Sigmoid colon (tissue), 4 donors: ENCODE measurements around the gene RFXAP.

Experiments used
- CTCF ChIP-seq, 4 experiments: fragments of 450-650 bp in 3 of 4; fragments of 200-600 bp in 1 of 4; IDR thresholded peaks; one replicate each; pipeline ENCODE4 v1.5.1; 2016 to 2019; ENCODE audit warnings: antibody characterized with exemption in 4 of 4, mild to moderate bottlenecking in 3 of 4, moderate library complexity in 2 of 4
- POLR2AphosphoS5 ChIP-seq, 4 donors: sonication (generic); formaldehyde crosslinking; IDR thresholded peaks; one replicate each; pipeline ENCODE4 v1.6.1; 2017; ENCODE audit warnings: antibody characterized with exemption in 4 of 4

- TF ChIP-seq CTCF (IDR thresholded peaks at IDR 0.05) (no peak), POLR2AphosphoS5 (IDR thresholded peaks at IDR 0.05) (no peak)
Observed at GRCh38 chr13:36815062-36815461, 4.0 kb upstream of the RFXAP start.
